ENCODE measurements around the gene TSPY8.
"Not testable (repeated sequence)": the region's sequence is repeated elsewhere in the genome, so short reads cannot be mapped to it uniquely, and the experiment has no call there.

DNA sequence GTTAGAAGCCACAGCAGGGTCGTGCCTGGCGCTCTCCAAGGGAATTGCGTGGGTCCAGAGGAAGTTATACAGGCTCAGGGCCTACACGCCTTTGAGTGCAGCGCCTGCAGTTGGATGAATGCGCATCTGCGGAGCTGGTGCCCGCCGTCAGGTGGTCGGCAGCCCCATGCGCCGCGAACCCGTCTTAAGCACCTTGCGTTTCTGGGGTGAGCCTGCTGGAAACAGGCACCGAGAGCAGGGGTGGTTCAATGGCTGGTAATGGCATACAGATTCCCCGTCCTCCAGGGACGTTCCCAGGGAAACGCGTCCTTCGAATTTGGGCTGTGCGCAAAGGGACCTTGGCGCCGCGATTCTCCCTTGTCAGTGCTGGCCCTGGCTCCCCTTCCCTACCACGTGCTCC, 38.9 kb downstream of the TSPY8 start:
- TF ChIP-seq, protein P1, sequence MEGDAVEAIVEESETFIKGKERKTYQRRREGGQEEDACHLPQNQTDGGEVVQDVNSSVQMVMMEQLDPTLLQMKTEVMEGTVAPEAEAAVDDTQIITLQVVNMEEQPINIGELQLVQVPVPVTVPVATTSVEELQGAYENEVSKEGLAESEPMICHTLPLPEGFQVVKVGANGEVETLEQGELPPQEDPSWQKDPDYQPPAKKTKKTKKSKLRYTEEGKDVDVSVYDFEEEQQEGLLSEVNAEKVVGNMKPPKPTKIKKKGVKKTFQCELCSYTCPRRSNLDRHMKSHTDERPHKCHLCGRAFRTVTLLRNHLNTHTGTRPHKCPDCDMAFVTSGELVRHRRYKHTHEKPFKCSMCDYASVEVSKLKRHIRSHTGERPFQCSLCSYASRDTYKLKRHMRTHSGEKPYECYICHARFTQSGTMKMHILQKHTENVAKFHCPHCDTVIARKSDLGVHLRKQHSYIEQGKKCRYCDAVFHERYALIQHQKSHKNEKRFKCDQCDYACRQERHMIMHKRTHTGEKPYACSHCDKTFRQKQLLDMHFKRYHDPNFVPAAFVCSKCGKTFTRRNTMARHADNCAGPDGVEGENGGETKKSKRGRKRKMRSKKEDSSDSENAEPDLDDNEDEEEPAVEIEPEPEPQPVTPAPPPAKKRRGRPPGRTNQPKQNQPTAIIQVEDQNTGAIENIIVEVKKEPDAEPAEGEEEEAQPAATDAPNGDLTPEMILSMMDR (optimal IDR thresholded peaks at IDR 0.05 in 1 of 3, IDR thresholded peaks at IDR 0.05 in 1 of 3, conservative IDR thresholded peaks at IDR 0.05 in 1 of 3; ENCODE audit: extremely low read depth in 1 of 3, insufficient read depth in 2 of 3, low read length in 3 of 3), result not testable (repeated sequence)
- not testable (repeated sequence) for TF ChIP-seq EZH2 (IDR thresholded peaks at IDR 0.05; ENCODE audit: low read length)

Measured in keratinocyte (primary cell).